Endothelial cell of umbilical vein (primary cell): ENCODE results near the gene LNPK. TPM values are rescaled to one million over a fixed set of nuclear protein-coding genes. Genes with fewer than 3 reads are reported as not detected.

Experiments used
- BruUV-seq: library from RNA; stranded (reverse); fragments of 400-500 nt; replicated peaks from 2 replicates; lab custom pipeline; 2021; lab: Mats Ljungman, UMichigan
- CTCF ChIA-PET: fragments of 300-600, 350-600 bp; sonication (Branson Sonifier 250); formaldehyde crosslinking; loops from one replicate; lab custom pipeline; 2021; ENCODE audit warnings: antibody characterized with exemption, inconsistent platforms; lab: Charles Lee
- POLR2A ChIA-PET: fragments of 300-600, 350-600 bp; sonication (Branson Sonifier 250); formaldehyde crosslinking; loops from one replicate; lab custom pipeline; 2021; ENCODE audit warnings: antibody characterized with exemption, inconsistent platforms; lab: Charles Lee
- DNase-seq: peaks from one replicate; pipeline ENCODE4 v3.0.0-alpha.2; 2011; ENCODE audit warnings: low read depth, low spot score
- FAIRE-seq: peaks from 2 replicates; lab custom pipeline; 2011; peaks lifted over from hg19 to GRCh38; lab: Jason Lieb, UNC
- H2AFZ ChIP-seq: 2 replicates; pipeline ENCODE4 v1.6.0; 2012; ENCODE audit warnings: low read depth, low read length, control low read depth, inconsistent platforms
- H3K27ac ChIP-seq: 2 replicates; pipeline ENCODE4 v1.5.1; 2011; ENCODE audit warnings: low read depth, mild to moderate bottlenecking, control low read depth, low read length, moderate library complexity; ENCODE audit not compliant: insufficient read depth
- H3K27me3 ChIP-seq, 2 experiments: 2 replicates each; pipeline versions ENCODE4 v1.6.0 to v1.6.1; 2011; ENCODE audit warnings: low read length in 2 of 2, mixed read lengths in 1 of 2; ENCODE audit not compliant: control insufficient read depth in 2 of 2, insufficient read depth in 2 of 2
- H3K36me3 ChIP-seq, 2 experiments: 2 replicates in 1 of 2; 3 replicates in 1 of 2; pipeline ENCODE4 v1.5.1; 2011; ENCODE audit warnings: low read length in 2 of 2, mild to moderate bottlenecking in 1 of 2, moderate library complexity in 1 of 2; ENCODE audit not compliant: control insufficient read depth in 2 of 2, insufficient read depth in 2 of 2; ENCODE audit errors: extremely low read depth in 1 of 2
- H3K4me1 ChIP-seq: 3 replicates; pipeline ENCODE4 v1.5.1; 2011; ENCODE audit warnings: mild to moderate bottlenecking, low read length; ENCODE audit not compliant: control insufficient read depth, insufficient read depth; ENCODE audit errors: extremely low read depth
- H3K4me2 ChIP-seq: 2 replicates; pipeline ENCODE4 v1.6.1; 2011; ENCODE audit warnings: low read length, control low read depth, mixed read lengths; ENCODE audit not compliant: insufficient read depth
- H3K4me3 ChIP-seq, 3 experiments: fragments of 200-600 bp in 1 of 3; sonication (generic), shearing (Covaris generic) in 1 of 3; replicated peaks in 1 of 3; 2 replicates each; pipeline ENCODE4 v1.5.1; 2011 to 2016; ENCODE audit warnings: control low read depth in 3 of 3, low read length in 3 of 3, mild to moderate bottlenecking in 2 of 3, inconsistent platforms in 1 of 3, low read depth in 1 of 3, moderate library complexity in 1 of 3; ENCODE audit not compliant: insufficient read depth in 1 of 3
- H3K79me2 ChIP-seq: 2 replicates; pipeline ENCODE4 v1.6.0; 2012; ENCODE audit warnings: low read length, inconsistent platforms; ENCODE audit not compliant: control insufficient read depth, insufficient read depth
- H3K9ac ChIP-seq: replicated peaks from 2 replicates; pipeline ENCODE3; 2011; ENCODE audit warnings: low read length, control low read depth; ENCODE audit not compliant: insufficient read depth; ENCODE audit errors: extremely low read depth
- H3K9me1 ChIP-seq: replicated peaks from 3 replicates; pipeline ENCODE4 v1.6.0; 2011; ENCODE audit warnings: mild to moderate bottlenecking, low read length; ENCODE audit not compliant: control insufficient read depth, insufficient read depth; ENCODE audit errors: extremely low read depth
- H3K9me3 ChIP-seq: replicated peaks from 2 replicates; pipeline ENCODE4 v1.5.1; 2012; ENCODE audit warnings: low read length, inconsistent platforms; ENCODE audit not compliant: control insufficient read depth, insufficient read depth
- H4K20me1 ChIP-seq: replicated peaks from 2 replicates; pipeline ENCODE3; 2011; ENCODE audit warnings: mild to moderate bottlenecking, low read length; ENCODE audit not compliant: control insufficient read depth, insufficient read depth; ENCODE audit errors: extremely low read depth
- CTCF ChIP-seq, 2 donors: IDR thresholded peaks; 1 replicate in 1 of 2; 2 replicates in 1 of 2; pipeline ENCODE4 v1.5.1; 2011; ENCODE audit warnings: low read length in 2 of 2, mild to moderate bottlenecking in 2 of 2, moderate library complexity in 2 of 2, control low read depth in 1 of 2, inconsistent platforms in 1 of 2, low read depth in 1 of 2; ENCODE audit not compliant: insufficient read depth in 1 of 2; ENCODE audit errors: extremely low read depth in 1 of 2
- EZH2 ChIP-seq: IDR thresholded peaks from 2 replicates; pipeline ENCODE4 v1.6.1; 2012; ENCODE audit warnings: borderline replicate concordance, low read depth, mild to moderate bottlenecking, moderate library complexity, low read length, inconsistent platforms; ENCODE audit not compliant: severe bottlenecking
- FOS ChIP-seq: IDR thresholded peaks from 2 replicates; pipeline ENCODE4 v1.6.1; 2011; ENCODE audit warnings: mild to moderate bottlenecking, low read length, moderate library complexity, borderline replicate concordance; ENCODE audit not compliant: insufficient read depth
- GATA2 ChIP-seq: IDR thresholded peaks from 2 replicates; pipeline ENCODE4 v1.7.0; 2011; ENCODE audit warnings: low read depth, mild to moderate bottlenecking, moderate library complexity, mixed read lengths, low read length; ENCODE audit not compliant: insufficient read length, insufficient read depth
- JUN ChIP-seq: IDR thresholded peaks from 2 replicates; pipeline ENCODE4 v1.6.1; 2011; ENCODE audit warnings: borderline replicate concordance, low read depth; ENCODE audit not compliant: insufficient read length, insufficient read depth
- MAX ChIP-seq: IDR thresholded peaks from 2 replicates; pipeline ENCODE4 v1.6.1; 2011; ENCODE audit not compliant: insufficient read depth, insufficient read length
- MYC ChIP-seq: IDR thresholded peaks from one replicate; pipeline ENCODE4 v1.6.1; 2011; ENCODE audit warnings: mild to moderate bottlenecking, low read depth, low read length
- POLR2A ChIP-seq: IDR thresholded peaks from 2 replicates; pipeline ENCODE4 v1.6.1; 2012; ENCODE audit warnings: low read depth, mild to moderate bottlenecking, control low read depth, low read length
- POLR2AphosphoS5 ChIP-seq: IDR thresholded peaks from 2 replicates; pipeline ENCODE4 v1.6.1; 2012; ENCODE audit warnings: low read depth, mild to moderate bottlenecking, control low read depth, low read length, moderate library complexity; ENCODE audit not compliant: insufficient read depth
- dilution Hi-C: fragments of 300-500 bp; cut with MboI; formaldehyde crosslinking; loops from one replicate; pipeline ENCODE4 v1.15.0; 2019; ENCODE audit warnings: low sequenced_read_pairs; ENCODE audit not compliant: extremely low pct_ligation_motif_present
- intact Hi-C: fragments of 100-400 bp; cut with micrococcal nuclease; formaldehyde crosslinking; loops from one replicate; pipeline ENCODE4 v1.10.0; 2022
- polyA plus RNA-seq, 4 experiments: library from polyadenylated mRNA; depleted of rRNA in 3 of 4; stranded (reverse) in 3 of 4; unstranded in 1 of 4; fragments of >200 nt; gene quantifications; 2 replicates each; pipeline versions ENCODE4 v1.2.1 to v1.2.3, GENCODE V29; 2011 to 2012; ENCODE audit warnings: missing spikeins in 1 of 4
- total RNA-seq: library from RNA; stranded (reverse); gene quantifications from 2 replicates; pipeline ENCODE4 v1.2.3, GENCODE V29; 2021

Gene LNPK
- total and polyA plus RNA-seq, 2 donors (not counting 3 experiments of a cell fraction or from before 2014, with no cell fraction given), result 2.4 to 11.2 TPM

DNA sequence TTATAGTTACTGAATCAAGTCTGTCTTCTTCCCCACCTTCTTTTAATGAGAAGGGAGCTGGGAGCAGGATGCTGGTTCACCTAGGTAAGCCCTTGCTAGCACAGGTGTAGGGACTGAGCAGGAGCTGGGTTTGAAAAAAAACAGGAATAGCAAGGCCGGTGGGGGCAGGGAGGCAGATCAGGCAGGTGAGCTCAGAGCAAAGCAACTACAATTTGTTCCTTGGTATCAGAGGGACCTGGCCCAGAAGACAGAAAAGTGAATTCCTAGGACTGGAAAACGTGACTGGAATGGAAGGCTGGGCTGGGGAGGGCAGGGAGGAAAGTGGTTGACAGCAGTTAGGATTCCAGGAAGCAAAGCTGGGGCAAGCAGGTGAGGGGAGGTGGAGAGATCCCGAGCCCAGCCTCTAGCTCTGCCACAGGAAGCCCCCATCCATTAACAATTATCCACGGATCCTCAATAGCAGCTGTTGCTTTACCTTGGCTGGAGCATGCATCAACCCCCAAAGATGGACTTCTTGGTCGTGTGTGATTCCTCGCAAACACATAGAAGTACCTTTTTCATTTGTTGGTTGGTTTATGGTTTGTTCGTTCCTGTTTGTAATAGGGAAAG, 118.4 kb downstream of the LNPK start:
- intact Hi-C loops (no loop called here), dilution Hi-C loops (no loop called here)
- no peak overlapping the region for H3K27ac ChIP-seq
- no peaks in the 10 kb centered on the region for H3K9me1 ChIP-seq
- H3K79me2 ChIP-seq, result no peaks in the 10 kb centered on the region
- no peaks in the 10 kb centered on the region for H3K36me3 ChIP-seq
- no peaks in the 10 kb centered on the region for H3K4me1 ChIP-seq
- no peak overlapping the region for H3K4me3 ChIP-seq
- DNase-seq (no peak), FAIRE-seq (no peak)
- H2AFZ ChIP-seq, result no peak overlapping the region
- no peak overlapping the region for H3K4me2 ChIP-seq
- CTCF ChIA-PET, result interaction anchor here (1.2 kb wide), 1 partner anchor 65 kb away, joined by 3 read pairs; no protein-coding TSS in a partner anchor
- TF ChIP-seq POLR2A, result no peak
- no peak for TF ChIP-seq GATA2
- TF ChIP-seq FOS, result no peak
- TF ChIP-seq MAX, result no peak
- TF ChIP-seq CTCF (IDR thresholded peaks at IDR 0.05; ENCODE audit: extremely low read depth in 1 of 2, insufficient read depth in 1 of 2, low read depth in 1 of 2, low read length in 2 of 2), result no peak
- TF ChIP-seq EZH2, result no peak
- no peak for TF ChIP-seq JUN
- no peak for TF ChIP-seq POLR2AphosphoS5
- no peak for TF ChIP-seq MYC
- no peaks in the 10 kb centered on the region for H3K9me3 ChIP-seq
- BruUV-seq, result no TSS peak
- H3K27me3 ChIP-seq, result peaks cover 0 to 4% of the 10 kb centered on the region in 2 experiments
- no peaks in the 10 kb centered on the region for H4K20me1 ChIP-seq
- POLR2A ChIA-PET, result no interaction called here
- no peak overlapping the region for H3K9ac ChIP-seq
